Muscle of back (tissue), 11 donors: Measurements from ENCODE around the gene SLC37A3. TPM values are rescaled to one million over a fixed set of nuclear protein-coding genes. Genes with fewer than 3 reads are reported as not detected.

Experiments used
- DNase-seq, 3 donors: peaks; one replicate each; pipeline versions ENCODE4 v3.0.0 to v3.0.0-alpha.2; 2013
- polyA plus RNA-seq, 10 donors: library from polyadenylated mRNA; unstranded; fragments of 120-200 nt; gene quantifications; one replicate each; pipeline ENCODE4 v1.2.1, GENCODE V29; 2013; ENCODE audit not compliant: insufficient read length in 10 of 10

The SLC37A3 gene
- polyA plus RNA-seq, 10 donors = 26.8 to 44.7 (median 32.3) TPM

- no peak for DNase-seq
Measured at GRCh38 chr7:140402178-140402835, 4.0 kb upstream of the SLC37A3 start.

GRCh38 chr7:140400381-140400780 is 2.1 kb upstream of the SLC37A3 start:
- DNase-seq = no peak

DNA sequence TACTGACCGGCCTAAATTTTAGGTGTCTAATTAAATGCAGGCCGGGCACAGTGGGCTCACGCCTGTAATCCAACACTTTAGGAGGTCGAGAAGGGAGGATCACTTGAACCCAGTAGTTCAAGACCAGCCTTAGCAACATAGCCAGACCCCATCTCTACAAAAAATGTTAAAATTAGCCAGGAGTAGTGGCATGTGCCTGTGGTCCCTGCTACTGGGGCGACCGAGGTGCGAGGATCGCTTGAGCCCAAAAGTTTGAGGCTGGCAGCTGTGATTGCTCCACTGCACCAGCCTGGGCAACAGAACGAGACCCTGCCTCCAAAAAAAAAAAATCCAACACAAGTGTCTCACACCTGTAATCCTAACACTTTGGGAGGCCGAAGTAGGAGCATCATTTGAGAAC is 491 bp upstream of the SLC37A3 start:
- DNase-seq = no peak

DNA sequence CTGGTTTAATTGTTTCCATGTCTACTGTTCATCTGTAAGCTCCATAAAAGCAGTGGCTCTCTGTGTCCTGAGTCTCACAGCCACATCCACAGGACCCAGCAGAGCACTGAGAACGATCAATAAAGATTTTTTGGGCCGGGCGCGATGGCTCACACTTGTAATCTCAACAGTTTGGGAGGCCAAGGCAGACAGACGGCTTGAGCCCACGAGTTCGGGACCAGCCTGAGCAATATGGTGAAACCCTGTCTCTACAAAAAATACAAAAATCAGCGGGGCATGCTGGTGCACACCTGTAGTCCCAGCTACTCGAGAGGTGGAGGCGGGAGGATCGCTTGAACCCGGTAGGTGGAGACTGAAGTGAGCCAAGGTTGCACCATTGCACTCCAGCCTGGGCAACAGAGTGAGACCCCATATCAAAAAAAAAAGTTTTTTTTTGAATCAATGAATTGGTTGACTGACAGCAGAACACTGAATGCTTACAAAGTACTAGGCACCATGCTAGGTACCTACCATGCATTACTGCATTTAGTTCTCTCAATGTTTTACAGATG is 4.5 kb downstream of the SLC37A3 start:
- DNase-seq = no peak

- DNase-seq = no peak
Measured at GRCh38 chr7:140391634-140392033, 6.7 kb downstream of the SLC37A3 start.

GRCh38 chr7:140390466-140391190 is 7.7 kb downstream of the SLC37A3 start:
- DNase-seq = no peak

DNA sequence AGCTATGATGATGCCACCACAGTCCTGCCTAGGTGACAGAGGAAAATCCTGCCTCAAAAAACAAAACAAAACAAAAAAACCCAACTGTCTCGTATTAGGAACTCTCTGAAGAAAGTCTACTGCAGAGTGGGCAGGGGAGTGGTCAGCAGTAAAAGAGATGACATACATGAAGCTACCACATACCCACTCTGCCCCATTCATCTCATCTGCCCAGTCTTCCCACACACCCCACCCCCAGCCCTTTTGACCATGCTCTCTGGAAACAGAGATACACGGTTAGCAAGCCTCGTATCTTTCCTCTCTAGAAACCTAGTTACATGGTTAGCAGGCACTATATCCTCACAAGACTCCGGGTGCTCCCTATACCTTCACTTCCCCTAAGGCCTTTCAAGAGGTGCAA is 8.3 kb downstream of the SLC37A3 start:
- DNase-seq = no peak

- DNase-seq = no peak
Measured at GRCh38 chr7:140389445-140389844, 8.9 kb downstream of the SLC37A3 start.

DNA sequence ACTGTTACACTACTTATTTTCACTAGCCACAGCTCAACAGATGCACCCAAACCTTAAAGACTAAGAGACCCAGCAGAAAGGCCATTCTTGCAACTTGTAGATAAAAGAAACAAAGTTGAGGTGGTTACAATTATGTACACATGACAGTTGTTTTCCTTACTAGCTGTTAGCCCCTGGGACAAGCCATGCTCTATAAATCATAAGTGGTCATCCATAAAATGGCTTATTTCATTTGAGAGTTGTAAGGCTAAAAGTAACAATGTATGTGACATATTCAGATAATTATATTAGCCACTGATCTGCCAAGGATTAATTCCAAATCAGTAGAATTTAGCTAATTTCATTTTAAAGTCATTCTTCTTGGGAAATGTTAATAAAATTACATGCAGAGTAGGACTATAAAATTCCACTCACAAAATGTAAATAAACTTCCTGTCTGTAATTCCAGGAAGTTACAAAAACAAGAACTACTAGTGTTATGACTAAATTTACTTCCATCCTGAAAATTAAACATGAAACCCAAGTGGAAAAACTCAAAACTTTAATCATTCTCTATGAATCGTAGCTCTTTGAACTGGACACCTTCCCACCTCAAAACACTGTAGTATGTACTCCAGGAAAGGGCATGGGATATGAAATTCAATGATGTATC is 13.3 kb downstream of the SLC37A3 start:
- DNase-seq = no peak

- no peak for DNase-seq
Measured at GRCh38 chr7:140383954-140384713, 14.2 kb downstream of the SLC37A3 start.

- DNase-seq = no peak
Measured at GRCh38 chr7:140375892-140376730, 22.2 kb downstream of the SLC37A3 start.

GRCh38 chr7:140375323-140375722 is 23.0 kb downstream of the SLC37A3 start:
- no peak for DNase-seq

GRCh38 chr7:140369294-140369693 is 29.0 kb downstream of the SLC37A3 start:
- DNase-seq = no peak

DNA sequence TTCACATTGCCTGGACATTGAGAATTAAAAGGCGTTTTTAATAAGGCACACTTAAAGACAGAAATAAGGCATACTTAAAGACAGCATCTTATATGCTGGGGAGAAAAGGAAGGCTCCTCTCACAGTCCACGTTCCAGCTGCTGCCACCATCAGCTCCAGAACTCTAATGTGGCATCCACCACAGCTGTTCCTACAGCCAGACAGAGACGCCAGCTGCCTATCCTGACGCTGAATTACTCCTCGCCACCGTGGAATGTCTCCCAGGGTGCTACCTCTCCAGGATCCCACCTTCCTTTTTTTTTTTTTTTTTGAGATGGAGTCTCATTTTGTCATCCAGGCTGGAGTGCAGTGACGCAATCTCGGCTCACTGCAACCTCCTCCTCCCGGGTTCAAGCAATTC is 30.8 kb downstream of the SLC37A3 start:
- DNase-seq = no peak

GRCh38 chr7:140364819-140365218 is 33.5 kb downstream of the SLC37A3 start:
- peak in 1 of 3 donors; percentile 13 for DNase-seq

DNA sequence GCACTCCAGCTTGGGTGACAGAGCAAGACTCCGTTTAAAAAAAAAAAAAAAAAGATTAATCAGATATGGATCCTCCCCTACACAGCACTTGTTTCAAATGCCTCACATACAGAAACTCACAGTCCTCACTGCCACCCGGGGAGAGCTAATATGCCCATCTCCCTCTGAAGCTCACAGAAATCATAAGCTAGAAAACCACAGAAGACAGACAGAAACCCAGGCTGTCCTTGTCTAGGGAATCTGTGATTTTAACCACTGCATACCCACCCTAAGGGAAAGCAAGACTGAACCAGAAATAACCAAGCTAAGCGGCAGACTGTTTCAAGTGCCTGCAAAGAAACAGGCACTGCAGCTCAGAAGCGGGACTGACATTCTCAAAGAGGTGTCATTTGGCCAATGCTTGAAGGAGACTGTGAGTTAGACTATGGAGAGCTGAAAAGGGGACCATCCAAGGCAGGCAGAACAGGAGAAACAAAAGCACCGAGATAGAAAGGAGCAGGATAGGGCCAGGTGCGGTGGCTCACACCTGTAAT is 37.6 kb downstream of the SLC37A3 start:
- DNase-seq = no peak

DNA sequence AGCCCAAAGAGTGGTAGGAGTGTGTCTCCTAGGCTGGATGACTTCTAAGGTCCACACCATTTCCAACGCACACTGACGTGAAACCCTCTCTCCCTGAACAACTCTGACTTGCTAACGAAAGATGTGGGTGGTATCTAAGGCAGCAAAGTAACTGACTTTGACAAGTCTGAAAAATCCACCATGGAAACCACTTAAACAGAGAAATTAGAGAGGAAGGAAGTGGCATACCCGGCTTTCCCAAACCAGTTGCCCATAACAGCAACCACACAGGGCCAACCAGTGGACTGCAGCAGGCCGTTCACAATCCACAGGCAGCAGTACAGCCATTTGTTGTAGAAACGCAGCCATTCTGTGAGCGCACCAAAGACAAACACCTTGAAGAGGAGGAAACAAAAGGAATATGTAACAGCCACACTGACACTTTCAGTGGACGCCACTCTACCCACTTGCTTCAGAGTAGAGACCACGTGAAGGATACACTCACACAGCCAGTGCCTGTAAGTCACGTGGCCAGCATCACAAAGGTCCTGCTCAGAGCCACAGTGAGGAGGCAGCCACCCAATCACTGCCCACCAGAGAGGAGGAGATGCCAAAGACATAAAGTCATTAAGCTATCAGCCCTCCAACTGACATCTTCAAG is 39.8 kb downstream of the SLC37A3 start:
- no peak for DNase-seq

DNA sequence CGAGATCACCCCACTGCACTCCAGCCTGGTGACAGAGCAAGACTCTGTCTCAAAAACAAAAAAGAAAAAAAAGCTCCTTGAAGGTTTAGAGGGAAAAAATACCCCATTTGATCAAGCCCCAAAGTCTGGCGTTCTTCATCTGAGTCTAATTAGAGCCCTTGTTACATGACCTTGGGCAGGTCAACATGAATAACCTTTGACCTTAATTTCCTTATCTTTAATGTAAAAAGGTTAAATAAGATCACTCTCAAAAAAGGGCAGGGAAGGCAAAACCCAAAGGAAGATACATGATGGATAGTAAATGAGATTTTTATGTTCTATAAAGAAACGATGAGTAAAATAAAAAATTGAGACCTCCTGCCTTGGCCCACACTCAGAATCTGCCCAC is 40.3 kb downstream of the SLC37A3 start:
- no peak for DNase-seq

DNA sequence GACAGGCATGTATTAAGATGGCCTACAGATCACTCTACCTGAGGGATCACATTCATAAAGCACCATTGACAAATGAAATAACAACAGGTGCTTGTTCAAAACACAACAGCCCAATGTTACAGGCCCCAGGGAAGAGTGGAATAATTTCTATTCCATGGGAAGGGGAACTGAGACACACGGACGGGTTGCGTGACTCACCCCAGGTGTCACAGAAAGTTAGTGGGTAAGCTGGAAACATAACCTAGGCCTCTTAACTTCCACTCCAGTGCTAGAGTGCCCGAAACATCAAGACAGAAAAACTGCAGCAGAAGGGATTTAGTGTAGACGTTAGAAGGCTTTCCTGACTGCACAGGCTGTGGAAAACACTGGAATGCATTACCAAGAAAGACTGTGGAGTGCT is 48.3 kb downstream of the SLC37A3 start:
- DNase-seq = no peak

DNA sequence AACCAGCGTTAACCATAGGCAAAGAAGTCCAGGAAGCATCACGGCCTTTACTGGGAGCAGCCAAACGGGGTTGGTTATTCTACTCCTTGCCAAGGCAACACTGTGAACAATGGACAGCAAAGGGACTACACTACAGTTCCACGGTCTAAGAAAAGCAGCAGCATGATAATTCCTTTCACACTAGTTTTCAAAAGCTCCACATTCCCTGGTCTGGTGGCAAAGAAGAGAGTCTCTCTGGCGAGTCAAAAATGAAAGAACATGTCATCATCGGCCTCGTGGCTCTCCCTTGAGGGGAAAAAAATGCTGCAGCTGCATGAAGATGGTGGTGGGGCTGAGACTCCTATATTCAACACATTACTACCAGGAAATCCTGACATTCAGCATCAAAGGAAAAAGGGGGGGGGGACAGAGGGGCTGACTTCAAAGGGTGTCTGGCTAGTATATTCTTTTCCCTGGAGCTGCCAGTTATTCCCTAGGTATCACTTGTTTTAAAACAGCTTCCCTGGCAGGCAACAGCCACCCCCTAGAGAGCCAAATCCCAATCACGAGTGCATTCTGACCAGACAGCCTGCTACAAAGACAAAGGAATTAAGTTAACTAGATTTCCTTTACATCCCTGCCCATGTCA is 49.1 kb downstream of the SLC37A3 start:
- DNase-seq = peak in 2 of 3 donors; percentile 17 to 54
